ENCODE measurements around the gene BRD3. TPM values are rescaled to one million over a fixed set of nuclear protein-coding genes. Genes with fewer than 3 reads are reported as not detected.

Gene BRD3
- total RNA-seq, 1 experiment from 2014 or later: 40.7 TPM

DNA sequence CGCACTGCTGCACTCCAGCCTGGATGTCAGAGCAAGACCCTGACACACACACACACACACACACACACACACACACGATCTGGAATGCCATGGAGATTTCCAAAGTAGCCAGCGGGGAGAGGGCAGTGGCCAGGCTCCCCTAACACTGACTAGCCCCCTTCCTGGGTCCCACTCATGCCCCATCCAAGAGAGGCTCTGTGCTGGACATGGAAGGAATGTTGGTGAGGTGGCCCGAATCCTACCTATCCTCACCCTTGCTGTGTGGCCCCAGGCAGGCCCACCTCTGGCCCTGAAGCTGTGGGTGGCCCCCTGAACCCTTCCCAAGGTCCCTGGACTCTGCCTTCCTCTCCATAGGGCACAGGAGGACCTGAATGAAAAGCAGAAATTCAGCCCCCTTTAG lies 7.3 kb downstream of the BRD3 start:
- no peak overlapping the region for H3K27ac ChIP-seq (ENCODE audit: low read depth, low read length)
- ATAC-seq: no peak
- POLR2A ChIA-PET: no interaction called here
- no peaks in the 10 kb centered on the region for H4K20me1 ChIP-seq (ENCODE audit: insufficient read depth)
- H3K9me2 ChIP-seq (ENCODE audit: insufficient read depth): no peaks in the 10 kb centered on the region
- no peaks in the 10 kb centered on the region for H3K9me3 ChIP-seq (ENCODE audit: control insufficient read depth in 1 of 2, insufficient read depth in 1 of 2, low read depth in 1 of 2, low read length in 2 of 2)
- CTCF ChIA-PET: no interaction called here
- no peaks in the 10 kb centered on the region for H3K27me3 ChIP-seq (ENCODE audit: insufficient read depth, low read length)
- no peak overlapping the region for H2AFZ ChIP-seq (ENCODE audit: low read depth, low read length, poor library complexity, severe bottlenecking)
- intact Hi-C loops (cut with micrococcal nuclease): no loop called here
- no TSS peak for BruUV-seq (replicated peaks)
- peaks cover 64% of the 10 kb centered on the region for H3K79me2 ChIP-seq (ENCODE audit: insufficient read depth, low read length)
- H3K4me1 ChIP-seq (ENCODE audit: control insufficient read depth in 1 of 2, insufficient read depth in 2 of 2, low read length in 2 of 2): peaks cover 5 to 16% of the 10 kb centered on the region in 2 experiments; a peak in 3 of 4 replicates
- no peak overlapping the region for H3K4me3 ChIP-seq (replicated peaks in 1 of 2; ENCODE audit: low read depth in 1 of 2, low read length in 2 of 2)
- no peak for DNase-seq (ENCODE audit: low read depth, low spot score)
- no peak overlapping the region for H3K9ac ChIP-seq (ENCODE audit: low read length)
- RAD21 ChIA-PET (ENCODE audit: low non-redundant PET in 1 of 2, low total read pairs in 2 of 2, uncharacterized antibody in 2 of 2, unreplicated experiment in 2 of 2): no interaction called here
- TF ChIP-seq EZH2phosphoT487 (IDR thresholded peaks at IDR 0.05; ENCODE audit: borderline replicate concordance) (no peak), POLR2AphosphoS5 (IDR thresholded peaks at IDR 0.05; ENCODE audit: low read depth, low read length) (no peak), ZNF274 (IDR thresholded peaks at IDR 0.05; ENCODE audit: low read depth, low read length) (no peak), FOSL1 (IDR thresholded peaks at IDR 0.05; ENCODE audit: low read depth) (no peak), EGR1 (IDR thresholded peaks at IDR 0.05; ENCODE audit: low read depth) (no peak), JUND (IDR thresholded peaks at IDR 0.05) (no peak), TCF7L2 (IDR thresholded peaks at IDR 0.05; ENCODE audit: borderline replicate concordance, extremely low read depth, insufficient read depth, insufficient read length) (no peak)
- TF ChIP-seq, protein P1, sequence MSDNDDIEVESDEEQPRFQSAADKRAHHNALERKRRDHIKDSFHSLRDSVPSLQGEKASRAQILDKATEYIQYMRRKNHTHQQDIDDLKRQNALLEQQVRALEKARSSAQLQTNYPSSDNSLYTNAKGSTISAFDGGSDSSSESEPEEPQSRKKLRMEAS (IDR thresholded peaks at IDR 0.05): no peak
- no peaks in the 10 kb centered on the region for H3K36me3 ChIP-seq (ENCODE audit: control insufficient read depth in 1 of 2, insufficient read depth in 2 of 2, low read length in 2 of 2)
- H3K4me2 ChIP-seq (ENCODE audit: low read length): no peak overlapping the region

DNA sequence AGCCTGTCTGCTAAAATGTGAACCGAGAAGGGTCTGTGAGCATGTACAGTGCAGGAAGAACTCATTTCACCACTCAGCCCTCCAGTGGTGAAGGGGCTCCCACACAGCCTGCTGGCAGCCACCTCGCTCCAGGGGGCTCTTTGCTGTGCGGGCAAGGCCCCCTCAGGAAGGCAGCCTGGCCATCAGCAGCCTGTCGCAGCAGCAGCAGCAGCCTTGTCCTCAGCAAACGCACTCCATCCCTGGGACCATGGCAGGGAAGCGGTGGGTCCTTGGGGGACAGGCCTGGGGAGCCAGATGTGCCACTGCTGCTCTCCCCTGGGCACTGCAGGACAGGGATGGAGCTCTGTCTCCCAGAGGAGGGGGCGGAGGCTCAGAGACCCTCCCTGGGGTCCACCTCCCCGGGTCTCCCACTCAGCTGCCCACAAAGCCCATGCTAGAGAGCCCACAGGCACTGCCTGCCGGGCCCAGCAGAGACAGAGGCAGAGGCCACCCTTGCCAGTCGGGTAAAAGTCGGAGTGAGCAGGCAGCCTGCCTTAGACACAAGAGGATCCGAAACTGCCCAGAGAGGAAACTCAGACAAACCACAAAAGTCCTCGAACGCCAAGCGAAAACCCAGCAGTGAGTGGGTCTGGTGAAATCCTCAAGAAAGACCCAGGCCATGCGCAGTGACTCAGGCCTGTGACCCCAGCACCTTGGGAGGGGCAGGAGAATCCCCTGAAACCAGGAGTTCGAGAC lies 8.0 kb downstream of the BRD3 start:
- ChIA-PET RAD21 (ENCODE audit: low non-redundant PET in 1 of 2, low total read pairs in 2 of 2, uncharacterized antibody in 2 of 2, unreplicated experiment in 2 of 2) (no interaction called here), POLR2A (no interaction called here), CTCF (no interaction called here)
- peaks cover 59% of the 10 kb centered on the region for H3K79me2 ChIP-seq (ENCODE audit: insufficient read depth, low read length)
- no peaks in the 10 kb centered on the region for H3K9me3 ChIP-seq (ENCODE audit: control insufficient read depth in 1 of 2, insufficient read depth in 1 of 2, low read depth in 1 of 2, low read length in 2 of 2)
- TF ChIP-seq CEBPB (IDR thresholded peaks at IDR 0.05; ENCODE audit: low read depth) (no peak), POLR2A (IDR thresholded peaks at IDR 0.05; ENCODE audit: borderline replicate concordance, extremely low read depth, insufficient read depth, insufficient read length) (no peak)
- TF ChIP-seq, protein P1 (IDR thresholded peaks at IDR 0.05): no peak
- TF ChIP-seq, protein P2, sequence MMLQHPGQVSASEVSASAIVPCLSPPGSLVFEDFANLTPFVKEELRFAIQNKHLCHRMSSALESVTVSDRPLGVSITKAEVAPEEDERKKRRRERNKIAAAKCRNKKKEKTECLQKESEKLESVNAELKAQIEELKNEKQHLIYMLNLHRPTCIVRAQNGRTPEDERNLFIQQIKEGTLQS (IDR thresholded peaks at IDR 0.05): no peak
- peaks cover 4 to 18% of the 10 kb centered on the region in 2 experiments; a peak in 3 of 4 replicates for H3K4me1 ChIP-seq (ENCODE audit: control insufficient read depth in 1 of 2, insufficient read depth in 2 of 2, low read length in 2 of 2)
- H4K20me1 ChIP-seq (ENCODE audit: insufficient read depth): no peaks in the 10 kb centered on the region
- no peak overlapping the region for H2AFZ ChIP-seq (ENCODE audit: low read depth, low read length, poor library complexity, severe bottlenecking)
- no peak overlapping the region for H3K4me2 ChIP-seq (ENCODE audit: low read length)
- H3K9ac ChIP-seq (ENCODE audit: low read length): no peak overlapping the region
- ATAC-seq (no peak), DNase-seq (ENCODE audit: low read depth, low spot score) (no peak)
- BruUV-seq (replicated peaks): no TSS peak
- intact Hi-C loops (cut with micrococcal nuclease): no loop called here
- no peak overlapping the region for H3K27ac ChIP-seq (ENCODE audit: low read depth, low read length)
- H3K27me3 ChIP-seq (ENCODE audit: insufficient read depth, low read length): no peaks in the 10 kb centered on the region
- no peak overlapping the region for H3K4me3 ChIP-seq (replicated peaks in 1 of 2; ENCODE audit: low read depth in 1 of 2, low read length in 2 of 2)
- no peaks in the 10 kb centered on the region for H3K9me2 ChIP-seq (ENCODE audit: insufficient read depth)
- no peaks in the 10 kb centered on the region for H3K36me3 ChIP-seq (ENCODE audit: control insufficient read depth in 1 of 2, insufficient read depth in 2 of 2, low read length in 2 of 2)

All from HCT116 (cell line).